OCI-LY3 (cell line): Measurements from ENCODE around the gene RIN1.

Experiments used
- H2AFZ ChIP-seq: fragments of 200-600, 300-600 bp; shearing (Covaris generic); 2 replicates; pipeline ENCODE4 v1.6.0; 2014; ENCODE audit warnings: antibody characterized with exemption, low read depth, low read length
- H3K27ac ChIP-seq: fragments of 200-600, 300-600 bp; sonication (generic); 2 replicates; pipeline ENCODE4 v1.5.1; 2014; ENCODE audit warnings: mild to moderate bottlenecking, low read length, moderate library complexity, mixed read lengths
- H3K27me3 ChIP-seq: fragments of 200-600, 300-600 bp; sonication (generic); 2 replicates; pipeline ENCODE4 v1.6.1; 2014; ENCODE audit warnings: low read depth, low read length, mixed read lengths
- H3K36me3 ChIP-seq: fragments of 200-600, 300-600 bp; sonication (generic); replicated peaks from 2 replicates; pipeline ENCODE3; 2014; ENCODE audit warnings: low read depth, low read length, mixed read lengths
- H3K4me1 ChIP-seq: fragments of 300-600, 200-600 bp; sonication (generic); 2 replicates; pipeline ENCODE4 v1.6.1; 2014; ENCODE audit warnings: low read length, mixed read lengths
- H3K4me2 ChIP-seq: fragments of 200-600, 300-600 bp; sonication (generic); 2 replicates; pipeline ENCODE4 v1.6.1; 2014; ENCODE audit warnings: low read length, mixed read lengths
- H3K4me3 ChIP-seq: fragments of 300-600, 200-600 bp; sonication (generic); 2 replicates; pipeline ENCODE4 v1.5.1; 2014; ENCODE audit warnings: antibody characterized with exemption, mild to moderate bottlenecking, low read length, moderate library complexity
- H3K79me2 ChIP-seq: fragments of 300-600, 200-600 bp; shearing (Covaris generic); 2 replicates; pipeline ENCODE4 v1.6.1; 2014; ENCODE audit warnings: mild to moderate bottlenecking, low read length, mixed read lengths
- H3K9ac ChIP-seq: fragments of 300-600, 200-600 bp; shearing (Covaris generic); 2 replicates; pipeline ENCODE4 v1.6.0; 2014; ENCODE audit warnings: mild to moderate bottlenecking, low read length, moderate library complexity
- H3K9me3 ChIP-seq: fragments of 200-600, 300-600 bp; shearing (Covaris generic); 2 replicates; pipeline ENCODE4 v1.6.1; 2014; ENCODE audit warnings: low read length, mixed read lengths; ENCODE audit not compliant: insufficient read depth
- H4K20me1 ChIP-seq: fragments of 200-600, 300-600 bp; sonication (generic); 2 replicates; pipeline ENCODE4 v1.6.1; 2016; ENCODE audit warnings: low read length, mixed read lengths; ENCODE audit not compliant: insufficient read depth
- EZH2phosphoT487 ChIP-seq: fragments of 200-600 bp; shearing (Covaris generic); IDR thresholded peaks from 2 replicates; pipeline ENCODE4 v1.6.1; 2018; ENCODE audit warnings: antibody characterized with exemption, mixed run types, low read depth
- TF ChIP-seq, protein P1 (sequence below): fragments of 200-600, 300-600 bp; sonication (generic); IDR thresholded peaks from 2 replicates; pipeline ENCODE4 v1.5.1; 2014; ENCODE audit warnings: antibody characterized with exemption, low read length, low read depth

The RIN1 gene

DNA sequence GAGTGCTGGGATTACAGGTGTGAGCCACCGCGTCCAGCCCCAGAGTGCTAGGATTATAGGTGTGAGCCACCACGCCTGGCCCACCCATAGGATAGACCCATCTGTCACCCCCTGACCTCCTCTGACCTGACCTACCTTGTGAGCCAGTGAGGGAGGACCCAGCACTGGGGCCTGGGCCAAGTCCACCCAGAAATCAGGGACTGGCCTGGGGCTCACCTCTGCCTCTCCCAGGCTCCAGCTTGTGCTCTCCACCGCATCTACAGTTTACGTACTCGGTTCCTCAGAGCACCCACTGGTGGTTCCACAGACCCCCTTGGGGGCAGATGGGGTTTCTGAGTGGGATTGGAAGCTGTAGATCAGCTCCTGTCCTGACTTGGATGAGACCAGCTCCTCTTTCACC, 28.9 kb upstream of the RIN1 start:
- H3K4me1 ChIP-seq, result no peaks in the 10 kb centered on the region
- H3K79me2 ChIP-seq, result no peaks in the 10 kb centered on the region
- no peak overlapping the region for H3K4me2 ChIP-seq
- H3K27ac ChIP-seq, result no peak overlapping the region
- H3K36me3 ChIP-seq, result no peaks in the 10 kb centered on the region
- H3K4me3 ChIP-seq, result no peak overlapping the region
- TF ChIP-seq EZH2phosphoT487, result no peak
- TF ChIP-seq, protein P1, sequence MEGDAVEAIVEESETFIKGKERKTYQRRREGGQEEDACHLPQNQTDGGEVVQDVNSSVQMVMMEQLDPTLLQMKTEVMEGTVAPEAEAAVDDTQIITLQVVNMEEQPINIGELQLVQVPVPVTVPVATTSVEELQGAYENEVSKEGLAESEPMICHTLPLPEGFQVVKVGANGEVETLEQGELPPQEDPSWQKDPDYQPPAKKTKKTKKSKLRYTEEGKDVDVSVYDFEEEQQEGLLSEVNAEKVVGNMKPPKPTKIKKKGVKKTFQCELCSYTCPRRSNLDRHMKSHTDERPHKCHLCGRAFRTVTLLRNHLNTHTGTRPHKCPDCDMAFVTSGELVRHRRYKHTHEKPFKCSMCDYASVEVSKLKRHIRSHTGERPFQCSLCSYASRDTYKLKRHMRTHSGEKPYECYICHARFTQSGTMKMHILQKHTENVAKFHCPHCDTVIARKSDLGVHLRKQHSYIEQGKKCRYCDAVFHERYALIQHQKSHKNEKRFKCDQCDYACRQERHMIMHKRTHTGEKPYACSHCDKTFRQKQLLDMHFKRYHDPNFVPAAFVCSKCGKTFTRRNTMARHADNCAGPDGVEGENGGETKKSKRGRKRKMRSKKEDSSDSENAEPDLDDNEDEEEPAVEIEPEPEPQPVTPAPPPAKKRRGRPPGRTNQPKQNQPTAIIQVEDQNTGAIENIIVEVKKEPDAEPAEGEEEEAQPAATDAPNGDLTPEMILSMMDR, result no peak
- no peak overlapping the region for H2AFZ ChIP-seq
- H4K20me1 ChIP-seq, result no peaks in the 10 kb centered on the region
- no peak overlapping the region for H3K9ac ChIP-seq
- no peaks in the 10 kb centered on the region for H3K9me3 ChIP-seq
- H3K27me3 ChIP-seq, result no peaks in the 10 kb centered on the region

DNA sequence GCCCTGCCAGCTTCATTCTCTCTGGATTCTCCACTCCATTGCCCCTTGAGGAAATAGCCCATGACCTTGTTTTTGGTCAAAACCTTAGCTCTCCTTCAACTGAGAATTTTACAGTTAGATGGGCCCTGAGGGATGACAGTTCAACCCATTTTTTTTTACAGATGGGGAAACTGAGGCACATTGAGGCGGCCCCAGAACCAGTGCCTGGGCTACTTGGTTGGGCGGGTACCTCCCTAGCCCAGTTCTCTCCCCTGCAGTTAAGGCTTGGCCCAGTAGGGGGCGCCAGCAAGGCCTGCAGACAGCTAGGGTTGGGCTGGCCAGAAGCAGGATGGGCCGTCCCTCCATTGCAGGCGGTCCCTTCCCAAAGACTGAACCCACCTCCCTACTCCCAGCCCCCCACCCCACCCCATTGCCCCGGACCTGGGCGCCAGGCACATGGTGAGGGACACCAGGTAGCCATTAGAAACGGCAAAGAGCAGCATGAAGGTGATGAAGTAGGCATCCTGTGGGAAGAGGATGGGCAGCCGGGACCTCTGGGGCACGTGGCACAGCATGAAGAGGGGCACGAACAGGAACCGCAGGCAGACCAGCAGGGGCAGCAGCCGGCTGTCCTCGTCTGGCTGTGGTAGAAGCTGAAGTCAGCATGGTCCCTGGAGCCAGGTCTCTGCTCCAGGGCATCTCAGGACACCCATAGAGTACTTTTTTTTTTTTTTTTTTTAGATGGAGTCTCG, 27.7 kb upstream of the RIN1 start:
- no peaks in the 10 kb centered on the region for H3K27me3 ChIP-seq
- no peak overlapping the region for H3K27ac ChIP-seq
- H2AFZ ChIP-seq, result no peak overlapping the region
- H3K9ac ChIP-seq, result no peak overlapping the region
- TF ChIP-seq, protein P1, result peak; percentile 80
- TF ChIP-seq EZH2phosphoT487, result no peak
- no peak overlapping the region for H3K4me2 ChIP-seq
- H3K36me3 ChIP-seq, result no peaks in the 10 kb centered on the region
- H3K79me2 ChIP-seq, result no peaks in the 10 kb centered on the region
- H4K20me1 ChIP-seq, result no peaks in the 10 kb centered on the region
- H3K4me1 ChIP-seq, result no peaks in the 10 kb centered on the region
- no peak overlapping the region for H3K4me3 ChIP-seq
- no peaks in the 10 kb centered on the region for H3K9me3 ChIP-seq

DNA sequence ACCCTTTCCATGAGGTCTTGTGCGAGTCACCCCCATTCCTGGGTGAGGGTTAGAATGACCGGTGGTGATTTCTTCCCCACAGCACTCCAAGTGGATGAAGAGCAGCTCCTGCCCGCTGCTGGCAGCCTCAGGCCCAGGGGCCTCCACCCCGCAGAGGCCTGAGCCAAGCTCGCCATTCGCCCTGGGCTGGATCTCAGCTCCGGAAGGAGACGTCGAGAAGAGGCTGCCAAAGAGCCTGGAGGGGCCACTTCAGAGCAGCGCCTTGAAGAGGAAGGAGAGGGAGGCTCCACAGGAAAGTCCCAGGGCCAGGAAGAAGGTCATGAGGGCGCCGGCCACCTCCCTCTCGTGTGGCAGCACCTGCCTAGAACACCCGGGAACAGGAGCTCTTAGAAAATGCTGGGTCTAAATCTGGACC, 27.0 kb upstream of the RIN1 start:
- H3K27ac ChIP-seq, result no peak overlapping the region
- H3K27me3 ChIP-seq, result no peaks in the 10 kb centered on the region
- no peak overlapping the region for H3K9ac ChIP-seq
- H3K79me2 ChIP-seq, result no peaks in the 10 kb centered on the region
- TF ChIP-seq, protein P1, result no peak
- no peak for TF ChIP-seq EZH2phosphoT487
- H3K4me3 ChIP-seq, result no peak overlapping the region
- H3K4me1 ChIP-seq, result no peaks in the 10 kb centered on the region
- H4K20me1 ChIP-seq, result no peaks in the 10 kb centered on the region
- no peaks in the 10 kb centered on the region for H3K9me3 ChIP-seq
- H2AFZ ChIP-seq, result no peak overlapping the region
- no peaks in the 10 kb centered on the region for H3K36me3 ChIP-seq
- no peak overlapping the region for H3K4me2 ChIP-seq

DNA sequence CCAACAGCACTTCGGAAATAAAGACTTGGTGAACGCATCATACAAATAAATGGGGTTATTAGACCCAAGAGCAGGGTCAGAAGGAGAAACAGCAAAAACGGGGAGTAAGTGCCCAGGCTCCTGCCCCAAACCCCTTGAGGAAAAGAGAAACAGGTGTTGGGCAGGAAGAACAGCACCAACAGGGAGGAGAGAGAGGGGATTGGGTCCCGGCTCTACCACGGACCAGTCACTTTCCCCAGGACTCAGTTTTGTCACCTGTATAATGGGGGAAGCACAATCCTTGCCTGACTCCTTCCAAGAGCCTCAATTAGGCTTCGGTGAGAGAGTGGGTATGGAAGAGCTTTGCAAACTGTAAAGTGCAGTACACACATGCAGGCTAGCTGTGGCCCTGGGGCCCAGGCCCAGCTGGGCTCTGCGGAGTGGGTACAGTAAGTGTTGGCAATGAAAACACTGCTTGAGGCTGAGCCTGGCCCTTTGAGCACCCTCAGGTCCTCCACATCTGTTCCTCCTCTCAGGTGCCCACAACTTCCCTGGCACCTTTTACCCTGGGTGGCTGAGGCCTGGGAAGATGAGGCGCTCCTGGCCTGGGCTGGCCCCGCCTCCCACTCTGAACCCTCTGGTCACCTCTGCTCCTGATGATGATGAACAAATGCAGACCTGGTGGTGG, 26.4 kb upstream of the RIN1 start:
- no peaks in the 10 kb centered on the region for H3K36me3 ChIP-seq
- H3K9ac ChIP-seq, result no peak overlapping the region
- H3K79me2 ChIP-seq, result no peaks in the 10 kb centered on the region
- H3K9me3 ChIP-seq, result no peaks in the 10 kb centered on the region
- TF ChIP-seq, protein P1, result no peak
- no peak for TF ChIP-seq EZH2phosphoT487
- no peak overlapping the region for H3K27ac ChIP-seq
- H2AFZ ChIP-seq, result no peak overlapping the region
- H3K27me3 ChIP-seq, result no peaks in the 10 kb centered on the region
- H4K20me1 ChIP-seq, result no peaks in the 10 kb centered on the region
- H3K4me1 ChIP-seq, result no peaks in the 10 kb centered on the region
- H3K4me2 ChIP-seq, result no peak overlapping the region
- H3K4me3 ChIP-seq, result no peak overlapping the region
